ENCODE measurements around the gene BLNK. TPM values are rescaled to one million over a fixed set of nuclear protein-coding genes. Genes with fewer than 3 reads are reported as not detected.

The BLNK gene
- total RNA-seq, 1 donor, result 0.36 TPM

DNA sequence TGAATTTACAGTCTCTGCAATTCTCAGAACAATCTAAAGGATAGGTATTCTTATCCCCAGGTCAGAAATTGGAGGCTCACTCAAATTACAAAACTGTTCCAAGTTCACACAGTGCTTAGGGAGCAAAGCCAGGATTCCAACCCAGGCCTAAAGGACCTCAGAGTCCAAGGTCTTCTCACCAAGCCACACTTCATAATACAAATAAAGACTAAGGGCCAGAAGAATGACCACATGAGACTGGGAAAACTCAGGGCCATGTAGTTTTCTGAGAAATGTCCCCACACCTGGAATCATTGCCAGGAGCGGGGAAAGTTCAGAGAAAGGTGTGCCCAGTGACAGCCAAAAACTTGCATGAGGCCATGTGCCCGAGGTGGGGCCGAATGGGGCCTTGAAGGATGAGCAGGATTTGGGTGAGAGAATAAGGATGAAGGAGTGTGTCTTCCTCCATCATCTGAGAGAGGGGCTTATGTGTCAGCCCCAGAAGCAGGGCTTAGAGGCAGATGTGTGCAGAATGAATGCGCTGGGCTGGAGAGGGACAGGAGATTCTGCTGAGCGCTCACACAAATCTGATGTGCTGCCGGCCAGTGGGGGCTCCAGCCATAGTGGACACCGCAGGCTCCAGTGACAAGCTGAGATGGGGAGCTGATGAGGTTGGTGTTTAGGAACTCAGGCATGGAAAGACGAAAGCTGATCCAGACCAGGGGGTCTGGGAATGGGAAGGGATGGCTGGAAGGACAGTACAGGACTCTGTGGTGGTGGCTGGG lies 35.9 kb downstream of the BLNK start:
- no peaks in the 10 kb centered on the region for H4K20me1 ChIP-seq (ENCODE audit: insufficient read depth, low read length)
- H3K79me2 ChIP-seq (ENCODE audit: insufficient read depth, low read length), result no peaks in the 10 kb centered on the region
- H2AFZ ChIP-seq (ENCODE audit: low read length), result no peak overlapping the region
- H3K4me1 ChIP-seq (ENCODE audit: insufficient read depth, low read length), result no peaks in the 10 kb centered on the region
- no peak for DNase-seq (ENCODE audit: insufficient read length, low spot score, missing footprints)
- H3K27ac ChIP-seq (ENCODE audit: low read depth, low read length), result no peak overlapping the region
- H3K36me3 ChIP-seq (ENCODE audit: insufficient read depth, low read length), result no peaks in the 10 kb centered on the region
- H3K4me2 ChIP-seq (ENCODE audit: insufficient read depth, low read length), result no peak overlapping the region
- TF ChIP-seq, protein P1, sequence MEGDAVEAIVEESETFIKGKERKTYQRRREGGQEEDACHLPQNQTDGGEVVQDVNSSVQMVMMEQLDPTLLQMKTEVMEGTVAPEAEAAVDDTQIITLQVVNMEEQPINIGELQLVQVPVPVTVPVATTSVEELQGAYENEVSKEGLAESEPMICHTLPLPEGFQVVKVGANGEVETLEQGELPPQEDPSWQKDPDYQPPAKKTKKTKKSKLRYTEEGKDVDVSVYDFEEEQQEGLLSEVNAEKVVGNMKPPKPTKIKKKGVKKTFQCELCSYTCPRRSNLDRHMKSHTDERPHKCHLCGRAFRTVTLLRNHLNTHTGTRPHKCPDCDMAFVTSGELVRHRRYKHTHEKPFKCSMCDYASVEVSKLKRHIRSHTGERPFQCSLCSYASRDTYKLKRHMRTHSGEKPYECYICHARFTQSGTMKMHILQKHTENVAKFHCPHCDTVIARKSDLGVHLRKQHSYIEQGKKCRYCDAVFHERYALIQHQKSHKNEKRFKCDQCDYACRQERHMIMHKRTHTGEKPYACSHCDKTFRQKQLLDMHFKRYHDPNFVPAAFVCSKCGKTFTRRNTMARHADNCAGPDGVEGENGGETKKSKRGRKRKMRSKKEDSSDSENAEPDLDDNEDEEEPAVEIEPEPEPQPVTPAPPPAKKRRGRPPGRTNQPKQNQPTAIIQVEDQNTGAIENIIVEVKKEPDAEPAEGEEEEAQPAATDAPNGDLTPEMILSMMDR (IDR thresholded peaks at IDR 0.05; ENCODE audit: extremely low read depth, low read depth, low read length), result no peak
- H3K4me3 ChIP-seq (ENCODE audit: insufficient read depth, low read length), result no peak overlapping the region
- H3K27me3 ChIP-seq (ENCODE audit: insufficient read depth, low read length), result no peaks in the 10 kb centered on the region
- H3K9me3 ChIP-seq (ENCODE audit: low read depth, low read length), result no peaks in the 10 kb centered on the region

DNA sequence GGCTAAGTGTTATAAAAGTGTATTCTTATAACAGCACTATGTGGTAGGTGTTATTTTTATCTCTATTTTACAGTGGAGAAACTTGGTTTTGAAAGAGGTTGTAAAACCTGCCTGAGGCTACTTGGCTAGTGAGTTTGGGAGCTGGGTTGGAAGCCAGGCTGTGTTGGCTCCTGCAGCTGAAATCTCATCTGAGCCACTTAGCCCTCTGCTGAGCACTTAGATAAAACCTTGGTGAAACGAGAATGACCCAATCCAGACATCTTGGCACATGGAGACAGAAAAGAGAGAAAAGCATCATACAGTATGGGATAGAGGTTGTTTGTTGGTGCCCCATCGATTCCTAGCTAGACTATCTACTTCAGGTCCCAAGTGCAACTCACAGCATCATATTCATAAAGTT lies 37.4 kb downstream of the BLNK start:
- H4K20me1 ChIP-seq (ENCODE audit: insufficient read depth, low read length), result no peaks in the 10 kb centered on the region

GRCh38 chr10:96230527-96230926 lies 40.8 kb downstream of the BLNK start:
- H3K9me3 ChIP-seq (ENCODE audit: low read depth, low read length), result no peaks in the 10 kb centered on the region
- no peak overlapping the region for H3K4me3 ChIP-seq (ENCODE audit: insufficient read depth, low read length)
- H3K36me3 ChIP-seq (ENCODE audit: insufficient read depth, low read length), result no peaks in the 10 kb centered on the region
- no peaks in the 10 kb centered on the region for H3K27me3 ChIP-seq (ENCODE audit: insufficient read depth, low read length)
- no peak for DNase-seq (ENCODE audit: insufficient read length, low spot score, missing footprints)
- H2AFZ ChIP-seq (ENCODE audit: low read length), result no peak overlapping the region
- TF ChIP-seq, protein P1 (IDR thresholded peaks at IDR 0.05; ENCODE audit: extremely low read depth, low read depth, low read length), result no peak
- no peaks in the 10 kb centered on the region for H4K20me1 ChIP-seq (ENCODE audit: insufficient read depth, low read length)
- H3K4me2 ChIP-seq (ENCODE audit: insufficient read depth, low read length), result no peak overlapping the region
- no peaks in the 10 kb centered on the region for H3K79me2 ChIP-seq (ENCODE audit: insufficient read depth, low read length)
- no peaks in the 10 kb centered on the region for H3K4me1 ChIP-seq (ENCODE audit: insufficient read depth, low read length)
- no peak overlapping the region for H3K27ac ChIP-seq (ENCODE audit: low read depth, low read length)

More for the DNA sequence above, 37.4 kb downstream of the BLNK start:
- no peaks in the 10 kb centered on the region for H3K79me2 ChIP-seq (ENCODE audit: insufficient read depth, low read length)
- no peaks in the 10 kb centered on the region for H3K27me3 ChIP-seq (ENCODE audit: insufficient read depth, low read length)
- H3K36me3 ChIP-seq (ENCODE audit: insufficient read depth, low read length), result no peaks in the 10 kb centered on the region
- DNase-seq (ENCODE audit: insufficient read length, low spot score, missing footprints), result no peak
- no peak overlapping the region for H2AFZ ChIP-seq (ENCODE audit: low read length)
- no peaks in the 10 kb centered on the region for H3K9me3 ChIP-seq (ENCODE audit: low read depth, low read length)
- no peaks in the 10 kb centered on the region for H3K4me1 ChIP-seq (ENCODE audit: insufficient read depth, low read length)
- TF ChIP-seq, protein P1 (IDR thresholded peaks at IDR 0.05; ENCODE audit: extremely low read depth, low read depth, low read length), result no peak
- H3K4me3 ChIP-seq (ENCODE audit: insufficient read depth, low read length), result no peak overlapping the region
- H3K27ac ChIP-seq (ENCODE audit: low read depth, low read length), result no peak overlapping the region
- H3K4me2 ChIP-seq (ENCODE audit: insufficient read depth, low read length), result no peak overlapping the region

- Histone ChIP-seq H4K20me1 (ENCODE audit: insufficient read depth, low read length) (no peaks in the 10 kb centered on the region), H3K9me3 (ENCODE audit: low read depth, low read length) (no peaks in the 10 kb centered on the region), H3K4me1 (ENCODE audit: insufficient read depth, low read length) (no peaks in the 10 kb centered on the region), H3K79me2 (ENCODE audit: insufficient read depth, low read length) (no peaks in the 10 kb centered on the region), H3K27me3 (ENCODE audit: insufficient read depth, low read length) (no peaks in the 10 kb centered on the region), H3K4me3 (ENCODE audit: insufficient read depth, low read length) (no peak overlapping the region), H3K36me3 (ENCODE audit: insufficient read depth, low read length) (no peaks in the 10 kb centered on the region), H2AFZ (ENCODE audit: low read length) (no peak overlapping the region), H3K4me2 (ENCODE audit: insufficient read depth, low read length) (no peak overlapping the region), H3K27ac (ENCODE audit: low read depth, low read length) (no peak overlapping the region)
- TF ChIP-seq, protein P1 (IDR thresholded peaks at IDR 0.05; ENCODE audit: extremely low read depth, low read depth, low read length), result peak; percentile 85
- peak; percentile 78 for DNase-seq (ENCODE audit: insufficient read length, low spot score, missing footprints)
Measured at GRCh38 chr10:96229568-96230030, 41.8 kb downstream of the BLNK start.

Data from osteoblast (primary cell).